Smooth muscle cell (in vitro differentiated cells): Measurements from ENCODE around the gene UBE2I. TPM values are rescaled to one million over a fixed set of nuclear protein-coding genes. Genes with fewer than 3 reads are reported as not detected.

ENCODE experiments used
- DNase-seq: peaks from one replicate; lab custom pipeline; 2025; ENCODE audit not compliant: unreplicated experiment; lab: John Stamatoyannopoulos, UW
- H2AFZ ChIP-seq: fragments of 200-600 bp; sonication (generic); 2 replicates; pipeline ENCODE4 v1.6.0; 2016; ENCODE audit warnings: antibody characterized with exemption, low read depth, mild to moderate bottlenecking
- H3F3A ChIP-seq: fragments of 200-600 bp; sonication (generic); 2 replicates; pipeline ENCODE4 v1.6.0; 2017; ENCODE audit warnings: antibody characterized with exemption, low read depth
- H3K27ac ChIP-seq: fragments of 200-600 bp; sonication (generic); 2 replicates; pipeline ENCODE4 v1.5.1; 2016; ENCODE audit warnings: low read depth, mild to moderate bottlenecking
- H3K27me3 ChIP-seq: fragments of 200-600 bp; sonication (generic); 2 replicates; pipeline ENCODE4 v1.6.1; 2016; ENCODE audit warnings: low read depth, mild to moderate bottlenecking
- H3K36me3 ChIP-seq: fragments of 200-600 bp; sonication (generic); 2 replicates; pipeline ENCODE4 v1.5.1; 2016; ENCODE audit warnings: low read depth
- H3K4me1 ChIP-seq: fragments of 200-600 bp; sonication (generic); 2 replicates; pipeline ENCODE4 v1.5.1; 2016; ENCODE audit warnings: low read depth
- H3K4me2 ChIP-seq: fragments of 200-600 bp; sonication (generic); 2 replicates; pipeline ENCODE4 v1.6.0; 2016; ENCODE audit warnings: mild to moderate bottlenecking
- H3K4me3 ChIP-seq: fragments of 200-600 bp; sonication (generic); 2 replicates; pipeline ENCODE4 v1.5.1; 2016; ENCODE audit warnings: mild to moderate bottlenecking
- H3K79me2 ChIP-seq: fragments of 200-600 bp; sonication (generic); 2 replicates; pipeline ENCODE4 v1.6.0; 2016; ENCODE audit warnings: low read depth, mild to moderate bottlenecking
- H3K9ac ChIP-seq: fragments of 200-600 bp; sonication (generic); 2 replicates; pipeline ENCODE4 v1.6.0; 2016; ENCODE audit warnings: low read depth
- H3K9me3 ChIP-seq: fragments of 200-600 bp; sonication (generic); replicated peaks from 2 replicates; pipeline ENCODE4 v1.5.1; 2016; ENCODE audit warnings: low read depth
- H4K20me1 ChIP-seq: fragments of 200-600 bp; sonication (generic); 2 replicates; pipeline ENCODE4 v1.6.0; 2016; ENCODE audit warnings: low read depth
- CTCF ChIP-seq: fragments of 200-600 bp; sonication (generic); IDR thresholded peaks from 2 replicates; pipeline ENCODE4 v1.5.1; 2017; ENCODE audit warnings: borderline replicate concordance, mild to moderate bottlenecking, antibody characterized with exemption; ENCODE audit not compliant: insufficient read depth, poor library complexity, severe bottlenecking
- WGBS: methylation state at CpG from one replicate; pipeline ENCODE4 v1.1.7; 2016; ENCODE audit warnings: low lambda C conversion rate; 5-methylcytosine and 5-hydroxymethylcytosine counted together
- polyA plus RNA-seq: library from polyadenylated mRNA; unstranded; fragments of >200 nt; fragmentation: Nextera tagmentation; extraction: Ambion mirVana; gene quantifications from 2 replicates; pipeline ENCODE4 v1.2.1, GENCODE V29; 2016
- total RNA-seq: library from RNA; depleted of rRNA; stranded (reverse); fragments of >200 nt; gene quantifications from 2 replicates; pipeline ENCODE4 v1.2.3, GENCODE V29; 2014

Gene UBE2I
- total and polyA plus RNA-seq, 2 experiments from 2014 or later = 95.9 to 169 TPM

DNA sequence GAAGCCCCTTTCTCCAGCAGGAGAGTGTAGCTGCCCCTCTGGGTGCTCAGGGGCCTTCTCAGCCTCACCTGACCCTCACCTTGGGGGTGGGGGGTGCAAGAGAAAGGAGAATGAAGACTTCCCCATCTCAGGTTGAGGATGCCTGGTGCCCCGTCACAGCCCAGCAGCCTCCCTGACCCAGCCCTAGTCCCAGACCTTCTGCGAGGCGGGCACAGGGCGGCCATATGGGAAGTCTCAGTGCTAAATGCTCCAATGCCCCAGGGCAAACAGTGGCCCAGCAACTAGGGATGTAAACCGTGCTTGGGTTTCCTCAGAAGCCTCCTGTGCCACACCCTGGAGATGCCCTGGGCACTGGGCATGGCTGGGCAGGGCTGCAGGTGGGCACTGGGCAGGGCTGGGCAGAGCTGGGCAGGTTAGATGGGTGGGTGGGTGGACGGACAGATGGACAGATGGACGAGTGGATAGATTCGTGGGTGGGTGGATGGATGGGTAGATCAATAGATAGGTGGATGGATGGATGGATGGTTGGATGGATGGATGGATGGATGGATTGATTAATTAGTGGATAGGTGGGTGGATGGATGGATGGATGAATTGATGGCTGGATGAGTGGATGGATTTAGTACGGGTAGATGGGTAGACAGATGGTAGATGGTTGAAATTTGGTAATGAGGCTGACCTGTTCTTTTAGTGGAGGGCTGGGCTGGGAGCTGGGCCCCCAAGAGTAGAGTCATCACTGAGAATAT lies 36.8 kb upstream of the UBE2I start:
- no peak overlapping the region for H3K4me2 ChIP-seq
- H2AFZ ChIP-seq = no peak overlapping the region
- no peaks in the 10 kb centered on the region for H3F3A ChIP-seq
- no peaks in the 10 kb centered on the region for H3K4me1 ChIP-seq
- H3K36me3 ChIP-seq = no peaks in the 10 kb centered on the region
- no peak overlapping the region for H3K4me3 ChIP-seq
- H4K20me1 ChIP-seq = no peaks in the 10 kb centered on the region
- TF ChIP-seq CTCF = no peak
- 90% methylated on average over 9 of the region's 9 CpGs for WGBS
- DNase-seq = no peak
- H3K27me3 ChIP-seq = no peaks in the 10 kb centered on the region
- no peak overlapping the region for H3K27ac ChIP-seq
- no peak overlapping the region for H3K9ac ChIP-seq
- no peaks in the 10 kb centered on the region for H3K79me2 ChIP-seq
- no peaks in the 10 kb centered on the region for H3K9me3 ChIP-seq

- no peaks in the 10 kb centered on the region for H3K9me3 ChIP-seq
- no peak for TF ChIP-seq CTCF
- H3F3A ChIP-seq = no peaks in the 10 kb centered on the region
- no peak overlapping the region for H3K9ac ChIP-seq
- DNase-seq = no peak
- H4K20me1 ChIP-seq = no peaks in the 10 kb centered on the region
- peaks cover 5% of the 10 kb centered on the region for H3K4me1 ChIP-seq
- no peak overlapping the region for H3K4me2 ChIP-seq
- 94% methylated on average over 15 of the region's 15 CpGs for WGBS
- H3K27me3 ChIP-seq = no peaks in the 10 kb centered on the region
- no peaks in the 10 kb centered on the region for H3K79me2 ChIP-seq
- no peak overlapping the region for H2AFZ ChIP-seq
- H3K4me3 ChIP-seq = no peak overlapping the region
- no peak overlapping the region for H3K27ac ChIP-seq
- H3K36me3 ChIP-seq = no peaks in the 10 kb centered on the region
Measured at GRCh38 chr16:1273816-1274215, 35.6 kb upstream of the UBE2I start.

GRCh38 chr16:1274767-1275166 lies 34.7 kb upstream of the UBE2I start:
- DNase-seq = no peak
- Histone ChIP-seq H3K9ac (no peak overlapping the region), H3K4me1 (peaks cover 5% of the 10 kb centered on the region), H3K27ac (no peak overlapping the region), H3K27me3 (no peaks in the 10 kb centered on the region), H2AFZ (no peak overlapping the region), H3K4me2 (no peak overlapping the region), H3K4me3 (no peak overlapping the region), H3F3A (no peaks in the 10 kb centered on the region), H3K36me3 (no peaks in the 10 kb centered on the region), H3K79me2 (no peaks in the 10 kb centered on the region), H3K9me3 (no peaks in the 10 kb centered on the region), H4K20me1 (no peaks in the 10 kb centered on the region)
- WGBS = 95% methylated on average over 7 of the region's 7 CpGs
- no peak for TF ChIP-seq CTCF
